Ectodermal cell (in vitro differentiated cells): ENCODE measurements around the gene SLC38A8.

Source experiments
- H3K27ac ChIP-seq: 2 replicates; pipeline ENCODE4 v1.7.0; 2013; ENCODE audit warnings: mild to moderate bottlenecking, low read depth, low read length; ENCODE audit not compliant: insufficient read depth, poor library complexity, severe bottlenecking
- H3K27me3 ChIP-seq: 2 replicates; pipeline ENCODE4 v1.7.0; 2013; ENCODE audit warnings: mild to moderate bottlenecking, low read length; ENCODE audit not compliant: insufficient read depth, control insufficient read depth, poor library complexity, severe bottlenecking
- H3K36me3 ChIP-seq: one replicate; pipeline ENCODE4 v1.7.0; 2013; ENCODE audit warnings: low read length; ENCODE audit not compliant: control insufficient read depth, insufficient read depth
- H3K4me1 ChIP-seq: one replicate; pipeline ENCODE4 v1.7.0; 2013; ENCODE audit warnings: low read length; ENCODE audit not compliant: control insufficient read depth, insufficient read depth
- H3K4me3 ChIP-seq: 2 replicates; pipeline ENCODE4 v1.7.0; 2013; ENCODE audit warnings: low read depth, low read length, control low read depth; ENCODE audit not compliant: insufficient read depth
- H3K9me3 ChIP-seq: 2 replicates; pipeline ENCODE4 v1.7.0; 2013; ENCODE audit warnings: mild to moderate bottlenecking, low read length, moderate library complexity; ENCODE audit not compliant: control insufficient read depth
- WGBS, 2 experiments: methylation state at CpG; one replicate each; pipeline ENCODE4 v1.1.7; 2013; ENCODE audit warnings: missing lambda C conversion rate in 2 of 2; 5-methylcytosine and 5-hydroxymethylcytosine counted together

SLC38A8 gene

GRCh38 chr16:83989300-83989699 is 53.3 kb downstream of the SLC38A8 start:
- Histone ChIP-seq H3K9me3 (no peaks in the 10 kb centered on the region), H3K27ac (peak overlapping the region; percentile 83), H3K36me3 (peaks cover 3% of the 10 kb centered on the region), H3K27me3 (no peaks in the 10 kb centered on the region), H3K4me3 (no peak overlapping the region), H3K4me1 (peaks cover 28% of the 10 kb centered on the region)
- 90 to 92% methylated on average over 8 of the region's 8 CpGs for WGBS, 2 experiments

GRCh38 chr16:83983491-83983890 is 59.1 kb downstream of the SLC38A8 start:
- H3K27me3 ChIP-seq, result no peaks in the 10 kb centered on the region
- H3K9me3 ChIP-seq, result no peaks in the 10 kb centered on the region
- WGBS, 2 experiments, result 100% methylated on average over 2 of the region's 4 CpGs; no CpG with 5 or more reads in 1 of the 2 experiments

GRCh38 chr16:83981799-83982198 is 60.8 kb downstream of the SLC38A8 start:
- no peaks in the 10 kb centered on the region for H3K27me3 ChIP-seq
- H3K9me3 ChIP-seq, result peaks cover 4% of the 10 kb centered on the region
- no peak overlapping the region for H3K27ac ChIP-seq
- H3K4me3 ChIP-seq, result no peak overlapping the region
- H3K36me3 ChIP-seq, result no peaks in the 10 kb centered on the region
- WGBS, 2 experiments, result 96 to 97% methylated on average over 8 of the region's 8 CpGs
- no peaks in the 10 kb centered on the region for H3K4me1 ChIP-seq

More at GRCh38 chr16:83983491-83983890, 59.1 kb downstream of the SLC38A8 start:
- Histone ChIP-seq H3K4me3 (no peak overlapping the region), H3K36me3 (no peaks in the 10 kb centered on the region), H3K27ac (no peak overlapping the region), H3K4me1 (no peaks in the 10 kb centered on the region)

GRCh38 chr16:83980794-83981193 is 61.8 kb downstream of the SLC38A8 start:
- Histone ChIP-seq H3K4me3 (no peak overlapping the region), H3K9me3 (peaks cover 4% of the 10 kb centered on the region), H3K36me3 (no peaks in the 10 kb centered on the region), H3K27me3 (no peaks in the 10 kb centered on the region), H3K4me1 (no peaks in the 10 kb centered on the region), H3K27ac (no peak overlapping the region)
- 94% methylated on average over 2 of the region's 2 CpGs for WGBS, 2 experiments

- H3K4me1 ChIP-seq, result no peaks in the 10 kb centered on the region
- no peaks in the 10 kb centered on the region for H3K27me3 ChIP-seq
- no peak overlapping the region for H3K4me3 ChIP-seq
- H3K9me3 ChIP-seq, result peaks cover 4% of the 10 kb centered on the region
- no peaks in the 10 kb centered on the region for H3K36me3 ChIP-seq
- H3K27ac ChIP-seq, result no peak overlapping the region
- 50 to 70% methylated on average over 7 of the region's 7 CpGs for WGBS, 2 experiments
Measured at GRCh38 chr16:83979441-83979840, 63.2 kb downstream of the SLC38A8 start.

- WGBS, 2 experiments, result 92 to 97% methylated on average over 5 of the region's 5 CpGs
Measured at GRCh38 chr16:83978401-83978904, 64.1 kb downstream of the SLC38A8 start.

DNA sequence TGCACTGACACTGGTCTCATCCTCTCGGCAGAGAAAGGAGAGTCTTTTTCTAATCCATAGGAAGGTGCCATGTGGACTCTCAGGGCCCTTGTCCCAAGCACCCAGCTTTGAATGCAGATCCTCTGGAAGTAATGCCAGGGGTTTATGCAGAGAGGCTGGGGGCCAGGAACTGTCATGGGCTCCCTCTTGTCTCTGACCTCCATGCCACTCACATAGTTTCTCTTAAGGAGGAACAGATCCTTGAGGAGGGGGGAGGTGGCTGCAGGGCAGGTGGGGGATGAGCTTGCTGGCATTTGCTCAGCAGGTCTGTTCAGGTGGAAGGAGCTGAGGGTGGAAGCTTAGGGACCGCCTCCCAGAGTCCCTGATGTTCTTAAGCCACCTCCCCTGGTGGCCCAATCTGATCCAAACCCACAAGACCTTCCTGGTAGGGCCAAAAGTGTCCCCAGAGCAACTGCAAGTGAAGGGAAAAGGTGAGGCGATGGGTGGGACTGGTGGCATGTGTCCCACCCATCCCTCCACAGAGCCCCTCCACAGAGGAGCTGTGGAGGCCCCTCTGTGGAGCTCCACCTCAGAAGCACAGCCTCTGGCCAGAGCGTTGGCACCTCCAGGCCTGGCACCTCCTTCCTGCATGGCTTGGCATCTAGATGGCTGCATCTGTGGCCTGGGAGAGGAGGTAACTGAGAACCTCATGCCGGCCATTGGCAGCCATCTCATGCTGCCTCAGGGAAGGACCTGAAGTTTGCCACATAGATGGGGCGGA is 65.4 kb downstream of the SLC38A8 start:
- no peak overlapping the region for H3K4me3 ChIP-seq
- H3K27me3 ChIP-seq, result no peaks in the 10 kb centered on the region
- H3K4me1 ChIP-seq, result no peaks in the 10 kb centered on the region
- no peak overlapping the region for H3K27ac ChIP-seq
- peaks cover 4% of the 10 kb centered on the region for H3K9me3 ChIP-seq
- WGBS, 2 experiments, result 93 to 97% methylated on average over 6 of the region's 6 CpGs
- no peaks in the 10 kb centered on the region for H3K36me3 ChIP-seq

More at GRCh38 chr16:83978401-83978904, 64.1 kb downstream of the SLC38A8 start:
- Histone ChIP-seq H3K4me3 (no peak overlapping the region), H3K4me1 (no peaks in the 10 kb centered on the region), H3K36me3 (no peaks in the 10 kb centered on the region), H3K27ac (no peak overlapping the region), H3K27me3 (no peaks in the 10 kb centered on the region), H3K9me3 (peaks cover 4% of the 10 kb centered on the region)

DNA sequence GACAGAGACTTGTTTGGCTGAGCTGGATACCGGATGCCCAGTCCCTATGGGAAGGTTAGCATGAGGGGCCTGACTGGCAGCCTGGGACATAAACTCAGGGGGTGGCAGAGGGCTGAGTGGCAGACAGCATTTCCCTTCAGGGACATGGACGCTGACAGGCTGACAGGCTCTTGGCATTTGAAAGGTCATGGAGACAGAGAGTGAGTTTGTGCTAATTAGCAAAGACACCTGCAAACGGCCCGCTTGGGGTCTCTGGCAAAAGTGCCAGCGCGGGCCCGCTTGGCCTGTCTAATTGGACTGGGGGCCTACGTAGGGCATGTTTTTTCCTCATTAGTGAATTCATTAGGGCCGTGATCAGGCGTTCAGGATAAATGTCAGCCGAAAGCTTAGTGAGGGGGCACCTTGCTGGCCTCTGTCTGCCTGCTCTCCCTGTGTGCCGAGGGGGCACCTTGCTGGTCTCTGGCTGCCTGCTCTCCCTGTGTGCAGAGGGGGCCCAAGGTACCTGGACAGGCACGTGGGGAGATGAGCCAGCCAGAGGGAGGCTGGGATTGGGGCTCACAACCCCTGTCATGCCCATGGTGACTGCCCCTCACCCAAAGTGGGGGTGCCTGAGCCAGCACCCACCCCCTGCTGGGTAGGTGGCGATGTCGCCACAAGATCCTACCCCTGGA is 66.9 kb downstream of the SLC38A8 start:
- H3K9me3 ChIP-seq, result peaks cover 4% of the 10 kb centered on the region
- no peaks in the 10 kb centered on the region for H3K36me3 ChIP-seq
- no peak overlapping the region for H3K4me3 ChIP-seq
- no peak overlapping the region for H3K27ac ChIP-seq
- no peaks in the 10 kb centered on the region for H3K4me1 ChIP-seq
- H3K27me3 ChIP-seq, result no peaks in the 10 kb centered on the region
- WGBS, 2 experiments, result 89 to 90% methylated on average over 15 of the region's 15 CpGs

GRCh38 chr16:83974475-83974874 is 68.1 kb downstream of the SLC38A8 start:
- Histone ChIP-seq H3K4me3 (no peak overlapping the region), H3K27me3 (peaks cover 2% of the 10 kb centered on the region), H3K36me3 (no peaks in the 10 kb centered on the region), H3K4me1 (peaks cover 12% of the 10 kb centered on the region), H3K9me3 (peaks cover 4% of the 10 kb centered on the region), H3K27ac (no peak overlapping the region)
- 71 to 77% methylated on average over 7 of the region's 7 CpGs for WGBS, 2 experiments
